ENCODE data around the gene JAZF1.

GRCh38 chr7:27842094-27842692 is 338.4 kb downstream of the JAZF1 start:
- TF ChIP-seq EP300 (IDR thresholded peaks at IDR 0.05) (no peak), CTCF (IDR thresholded peaks at IDR 0.05) (no peak)
